MG63 (cell line): ENCODE data around the gene ERCC4. TPM values are rescaled to one million over a fixed set of nuclear protein-coding genes. Genes with fewer than 3 reads are reported as not detected.
"Not testable (repeated sequence)": the region's sequence is repeated elsewhere in the genome, so short reads cannot be mapped to it uniquely, and the experiment has no call there.

ENCODE experiments used
- DNase-seq: peaks from one replicate; pipeline ENCODE4 v3.0.0-alpha.2; 2020
- H3K27me3 ChIP-seq: fragments of 250-450 bp; sonication (Bioruptor Pico); 2 replicates; pipeline ENCODE4 v1.5.1; 2020; ENCODE audit warnings: mild to moderate bottlenecking, moderate library complexity
- H3K36me3 ChIP-seq: fragments of 250-450 bp; sonication (Bioruptor Pico); 2 replicates; pipeline ENCODE4 v1.5.1; 2020; ENCODE audit warnings: mild to moderate bottlenecking, moderate library complexity
- H3K4me3 ChIP-seq: fragments of 250-450 bp; sonication (Bioruptor Pico); 2 replicates; pipeline ENCODE4 v1.5.1; 2020; ENCODE audit warnings: mild to moderate bottlenecking, moderate library complexity
- H3K9me3 ChIP-seq: fragments of 250-450 bp; sonication (Bioruptor Pico); 2 replicates; pipeline ENCODE4 v1.5.1; 2020; ENCODE audit warnings: mild to moderate bottlenecking, moderate library complexity
- total RNA-seq: library from RNA; depleted of rRNA; stranded (reverse); fragments of >200 nt; shearing (Covaris generic); gene quantifications from 2 replicates; pipeline ENCODE4 v1.2.3, GENCODE V29; 2014; ENCODE audit warnings: low replicate concordance; rRNA removed

Gene ERCC4
- total RNA-seq, result 4.8 and 12.4 TPM in 2 replicates

GRCh38 chr16:13919683-13920509 is at the start of gene ERCC4:
ERCC4 (plus strand) TSS chr16:13920154; CDS start chr16:13920166, 12 bp downstream.
- peaks cover 15% of the 10 kb centered on the region for H3K36me3 ChIP-seq
- H3K9me3 ChIP-seq, result no peaks in the 10 kb centered on the region
- H3K27me3 ChIP-seq, result no peaks in the 10 kb centered on the region
- peak; percentile 99 for DNase-seq
- H3K4me3 ChIP-seq, result peak within 1 kb of the TSS; percentile 81

GRCh38 chr16:13873835-13874438 is 46.0 kb upstream of the ERCC4 start:
- no peak for DNase-seq
- Histone ChIP-seq H3K4me3 (no peak overlapping the region), H3K27me3 (peaks cover 5% of the 10 kb centered on the region; the same call in 1 of the 2 replicates), H3K9me3 (no peaks in the 10 kb centered on the region), H3K36me3 (no peaks in the 10 kb centered on the region)

DNA sequence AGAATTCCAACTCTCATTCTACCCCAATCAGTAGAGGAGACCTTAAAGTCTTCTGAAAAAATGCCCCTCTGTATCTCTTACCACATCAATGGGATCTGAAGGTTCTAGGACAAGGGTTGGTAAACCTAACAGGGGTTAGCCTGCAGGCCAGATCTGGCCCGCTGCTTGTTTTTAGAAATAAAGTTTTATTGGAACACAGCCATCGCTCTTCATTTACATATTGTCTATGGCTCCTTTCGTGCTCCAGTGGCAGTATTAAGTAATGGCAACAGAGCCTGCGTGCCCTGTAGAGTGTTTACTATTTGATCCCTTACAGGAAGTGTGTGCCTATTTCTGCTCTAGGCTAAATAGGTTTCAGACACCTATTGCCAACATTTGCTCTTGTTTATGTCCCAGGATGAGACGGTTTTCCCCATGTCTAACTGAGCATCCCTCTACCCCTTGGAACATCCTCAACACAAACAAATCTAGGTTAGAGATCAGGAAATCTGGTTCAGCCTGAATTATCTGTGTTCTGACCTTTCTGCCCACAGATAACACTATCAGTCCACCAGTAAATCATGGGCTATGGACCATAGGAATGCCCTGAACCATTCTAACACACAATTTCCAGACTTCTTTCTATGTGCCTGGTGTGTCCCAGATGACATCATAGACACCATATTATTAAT is 44.2 kb upstream of the ERCC4 start:
- no peaks in the 10 kb centered on the region for H3K9me3 ChIP-seq
- H3K27me3 ChIP-seq, result 0 out of 2 replicates have a peak, but pooled peaks cover 2% of the 10 kb centered on the region
- H3K4me3 ChIP-seq, result no peak overlapping the region
- no peak for DNase-seq
- H3K36me3 ChIP-seq, result no peaks in the 10 kb centered on the region

DNA sequence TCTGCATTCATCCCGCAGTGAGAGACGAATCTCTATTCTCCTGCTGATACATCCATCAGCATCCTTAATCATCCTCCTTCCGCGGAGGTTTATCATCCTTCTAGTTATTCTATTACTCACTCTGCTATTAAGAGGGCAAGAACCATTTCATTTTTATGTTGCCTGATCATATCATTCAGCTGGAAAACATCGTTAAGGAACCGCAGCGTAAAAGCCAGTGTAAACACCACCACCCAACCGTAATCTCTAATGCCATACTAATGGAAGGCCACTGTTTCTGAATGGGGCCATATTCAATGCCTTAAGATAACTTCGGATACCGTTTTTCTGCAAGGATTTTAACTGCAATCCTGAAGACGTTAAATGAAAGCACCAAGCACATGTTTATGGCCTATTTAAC is 36.7 kb upstream of the ERCC4 start:
- Histone ChIP-seq H3K4me3 (no peak overlapping the region), H3K36me3 (no peaks in the 10 kb centered on the region), H3K9me3 (no peaks in the 10 kb centered on the region), H3K27me3 (peaks cover 2% of the 10 kb centered on the region; the same call in 1 of the 2 replicates)
- DNase-seq, result no peak

DNA sequence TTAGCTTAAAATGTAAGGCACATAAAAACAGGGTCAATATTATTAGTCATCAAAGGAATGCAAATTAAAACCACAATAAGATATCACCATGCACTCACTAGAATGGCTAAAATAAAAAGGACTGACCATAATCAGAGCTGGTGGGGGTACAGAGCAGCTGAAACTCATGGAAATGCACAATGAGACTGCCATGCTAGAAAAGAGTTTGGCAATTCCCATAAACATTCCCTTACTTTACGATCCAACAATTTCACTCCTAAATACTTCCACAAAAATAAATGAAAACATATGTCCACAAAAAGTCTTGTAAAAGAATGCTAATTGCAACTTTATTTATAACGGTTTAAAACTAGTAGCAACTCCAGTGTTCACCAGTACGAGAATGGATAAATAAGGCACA is 36.1 kb upstream of the ERCC4 start:
- no peak for DNase-seq
- Histone ChIP-seq H3K27me3 (peaks cover 2% of the 10 kb centered on the region; the same call in 1 of the 2 replicates), H3K36me3 (no peaks in the 10 kb centered on the region), H3K9me3 (no peaks in the 10 kb centered on the region), H3K4me3 (no peak overlapping the region)

DNA sequence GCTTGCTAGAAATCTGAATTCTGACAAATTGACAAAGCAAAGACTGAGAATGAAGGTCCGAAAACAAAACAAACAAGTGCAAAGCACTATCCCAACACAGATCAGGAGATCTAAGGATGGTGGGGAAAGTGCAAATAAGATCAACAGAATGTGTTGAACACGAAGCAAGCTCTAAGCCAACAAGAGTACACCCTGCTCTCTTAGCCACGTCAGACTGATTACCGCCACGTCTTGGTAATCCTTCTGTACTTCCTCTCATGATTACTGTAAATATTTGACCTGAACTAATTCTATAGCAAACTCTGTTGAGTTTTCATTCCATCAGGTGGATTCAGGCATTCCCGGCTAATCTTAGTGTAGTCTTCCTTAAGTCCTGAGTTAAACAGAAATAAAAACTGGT is 34.3 kb upstream of the ERCC4 start:
- no peak for DNase-seq
- no peak overlapping the region for H3K4me3 ChIP-seq

GRCh38 chr16:13886608-13887007 is 33.3 kb upstream of the ERCC4 start:
- no peak for DNase-seq
- Histone ChIP-seq H3K27me3 (peaks cover 2% of the 10 kb centered on the region; the same call in 1 of the 2 replicates), H3K36me3 (no peaks in the 10 kb centered on the region), H3K4me3 (no peak overlapping the region), H3K9me3 (no peaks in the 10 kb centered on the region)

More for the DNA sequence above, 34.3 kb upstream of the ERCC4 start:
- Histone ChIP-seq H3K9me3 (no peaks in the 10 kb centered on the region), H3K27me3 (peaks cover 2% of the 10 kb centered on the region; the same call in 1 of the 2 replicates), H3K36me3 (no peaks in the 10 kb centered on the region)

- not testable (repeated sequence) for H3K4me3 ChIP-seq, H3K36me3 ChIP-seq, H3K27me3 ChIP-seq, H3K9me3 ChIP-seq, DNase-seq
These were observed 30.6 kb upstream of the ERCC4 start for GRCh38 chr16:13889323-13889722.

GRCh38 chr16:13892301-13892700 is 27.7 kb upstream of the ERCC4 start:
- H3K36me3 ChIP-seq, result no peaks in the 10 kb centered on the region
- 0 out of 2 replicates have a peak, but pooled peaks cover 5% of the 10 kb centered on the region for H3K9me3 ChIP-seq
- H3K4me3 ChIP-seq, result no peak overlapping the region
- peak; percentile 24 for DNase-seq
- H3K27me3 ChIP-seq, result peaks cover 2% of the 10 kb centered on the region; the same call in 1 of the 2 replicates

GRCh38 chr16:13895516-13895915 is 24.4 kb upstream of the ERCC4 start:
- Histone ChIP-seq H3K27me3 (no peaks in the 10 kb centered on the region), H3K4me3 (no peak overlapping the region), H3K36me3 (no peaks in the 10 kb centered on the region), H3K9me3 (0 out of 2 replicates have a peak, but pooled peaks cover 5% of the 10 kb centered on the region)
- DNase-seq, result no peak

GRCh38 chr16:13896543-13897182 is 23.3 kb upstream of the ERCC4 start:
- 0 out of 2 replicates have a peak, but pooled peaks cover 7% of the 10 kb centered on the region for H3K9me3 ChIP-seq
- H3K36me3 ChIP-seq, result no peaks in the 10 kb centered on the region
- H3K4me3 ChIP-seq, result no peak overlapping the region
- no peaks in the 10 kb centered on the region for H3K27me3 ChIP-seq
- DNase-seq, result no peak

- Histone ChIP-seq H3K4me3 (no peak overlapping the region), H3K36me3 (no peaks in the 10 kb centered on the region), H3K9me3 (0 out of 2 replicates have a peak, but pooled peaks cover 7% of the 10 kb centered on the region), H3K27me3 (no peaks in the 10 kb centered on the region)
- no peak for DNase-seq
These were observed 22.1 kb upstream of the ERCC4 start for GRCh38 chr16:13897806-13898205.

DNA sequence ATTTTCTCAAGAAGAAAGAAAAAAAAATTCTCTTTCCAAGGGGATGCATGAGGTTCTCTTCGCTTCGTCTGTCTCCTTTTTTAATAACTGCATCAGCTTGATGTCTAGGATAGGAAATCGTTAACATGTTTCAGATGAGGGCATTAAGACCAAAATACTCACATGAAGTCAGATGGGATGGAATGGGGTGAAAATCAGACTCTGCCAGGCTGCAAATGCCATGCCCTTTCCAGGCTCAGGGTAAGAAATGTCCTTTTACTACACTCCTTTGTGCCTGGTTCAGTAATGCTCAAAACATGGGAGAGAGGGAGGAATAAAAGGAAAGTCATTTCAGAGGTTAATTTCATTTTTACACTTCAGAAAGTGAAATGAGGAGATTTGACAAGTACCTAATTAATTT is 21.7 kb upstream of the ERCC4 start:
- no peaks in the 10 kb centered on the region for H3K27me3 ChIP-seq
- H3K4me3 ChIP-seq, result no peak overlapping the region
- H3K9me3 ChIP-seq, result 0 out of 2 replicates have a peak, but pooled peaks cover 7% of the 10 kb centered on the region
- no peaks in the 10 kb centered on the region for H3K36me3 ChIP-seq
- DNase-seq, result no peak

DNA sequence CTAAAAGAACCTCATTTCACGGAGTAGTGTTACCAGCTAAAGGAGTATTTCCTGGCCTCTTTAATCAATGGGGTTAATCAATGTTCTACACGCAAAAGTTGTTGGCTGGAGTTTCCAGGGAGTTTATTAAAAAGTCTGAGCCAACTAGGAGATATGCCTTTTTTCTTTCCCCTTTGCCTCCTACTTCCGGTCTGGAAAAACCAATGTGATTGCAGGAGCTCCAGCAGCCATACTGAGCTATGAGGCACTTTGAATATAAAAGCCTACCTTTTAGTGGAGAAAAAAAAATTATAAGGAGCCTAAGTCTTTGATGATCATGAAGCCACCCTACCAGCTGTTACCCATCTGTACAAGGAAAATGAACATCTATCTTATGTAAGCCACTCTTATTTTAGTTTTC is 17.9 kb upstream of the ERCC4 start:
- Histone ChIP-seq H3K27me3 (no peaks in the 10 kb centered on the region), H3K9me3 (0 out of 2 replicates have a peak, but pooled peaks cover 2% of the 10 kb centered on the region), H3K4me3 (no peak overlapping the region), H3K36me3 (no peaks in the 10 kb centered on the region)
- no peak for DNase-seq

DNA sequence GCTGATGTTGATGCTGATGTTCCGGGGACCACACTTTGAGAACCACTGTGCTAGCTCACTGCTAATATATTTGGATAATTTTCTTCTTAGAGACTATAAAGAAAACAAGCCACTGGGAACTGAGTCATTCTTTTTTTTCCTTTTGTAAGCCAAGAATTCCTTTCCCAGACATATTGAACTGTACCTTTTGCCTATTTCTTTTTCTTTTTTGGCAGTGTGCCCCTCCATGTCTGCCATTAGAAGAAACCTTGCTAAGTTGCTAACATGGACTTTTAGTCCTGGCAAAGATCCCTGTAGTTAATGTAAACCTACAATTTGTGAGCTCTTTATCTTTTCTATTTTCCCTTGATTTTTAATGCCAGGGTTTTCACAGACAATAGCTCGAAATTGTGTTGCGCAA is 17.3 kb upstream of the ERCC4 start:
- Histone ChIP-seq H3K36me3 (no peaks in the 10 kb centered on the region), H3K4me3 (no peak overlapping the region), H3K27me3 (no peaks in the 10 kb centered on the region), H3K9me3 (0 out of 2 replicates have a peak, but pooled peaks cover 2% of the 10 kb centered on the region)
- peak; percentile 34 for DNase-seq

DNA sequence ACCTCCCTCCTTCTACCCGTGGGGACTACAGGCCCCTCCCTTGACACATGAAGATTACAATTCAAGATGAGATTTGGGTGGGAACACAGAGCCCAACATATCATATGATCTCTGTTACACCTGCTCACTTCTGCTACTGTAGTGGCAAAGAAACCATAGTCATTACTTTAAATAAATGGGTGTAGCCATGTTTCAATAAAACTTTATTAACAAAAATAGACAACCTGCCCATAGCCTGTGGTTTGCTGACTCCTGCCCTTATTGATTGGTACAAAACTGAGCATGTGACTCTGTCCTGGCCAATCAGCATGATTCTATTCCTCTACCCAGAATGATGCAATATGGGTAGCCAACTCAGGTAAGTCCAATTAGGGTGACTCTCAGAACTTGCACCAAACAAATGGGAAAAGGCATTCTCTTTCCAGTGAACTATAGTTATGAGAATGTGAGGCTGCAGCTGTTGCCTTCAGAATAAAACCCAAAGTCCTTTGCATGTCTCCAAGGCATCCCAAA is 15.7 kb upstream of the ERCC4 start:
- H3K9me3 ChIP-seq, result 0 out of 2 replicates have a peak, but pooled peaks cover 2% of the 10 kb centered on the region
- H3K4me3 ChIP-seq, result no peak overlapping the region
- no peaks in the 10 kb centered on the region for H3K36me3 ChIP-seq
- H3K27me3 ChIP-seq, result no peaks in the 10 kb centered on the region
- DNase-seq, result no peak
